HepG2 (cell line): Measurements from ENCODE around the gene TAMALIN. TPM values are rescaled to one million over a fixed set of nuclear protein-coding genes. Genes with fewer than 3 reads are reported as not detected.
A peak's percentile ranks its signal among the peaks of the same experiment; 100 is the strongest.

Experiments used
- ATAC-seq: fragments of 200-7000 bp; cut with Tn5 transposase; 3 replicates; pipeline ENCODE4 v1.9.1; 2020; ENCODE audit warnings: mild to moderate bottlenecking, moderate library complexity
- BruUV-seq: library from RNA; stranded (reverse); fragments of 400-500 nt; replicated peaks from 2 replicates; lab custom pipeline; 2021; lab: Mats Ljungman, UMichigan
- CTCF ChIA-PET: fragments of 300-600 bp; formaldehyde crosslinking; extraction: SDS; loops from one replicate; lab custom pipeline; 2021; ENCODE audit warnings: low total read pairs, inconsistent platforms, low intra/inter-chr PET ratio; lab: Yijun Ruan, JAX
- POLR2A ChIA-PET: fragments of 350-600 bp; sonication (Branson Sonifier 250); formaldehyde crosslinking; loops from one replicate; lab custom pipeline; 2020; ENCODE audit warnings: antibody characterized with exemption, inconsistent platforms; lab: Yijun Ruan, JAX
- DNase-seq: peaks from one replicate; pipeline ENCODE4 v3.0.0-alpha.2; 2015; ENCODE audit warnings: low spot score
- FAIRE-seq: peaks from 3 replicates; lab custom pipeline; 2011; peaks lifted over from hg19 to GRCh38; lab: Jason Lieb, UNC
- H2AFZ ChIP-seq: one replicate; pipeline ENCODE4 v1.6.1; 2011; ENCODE audit warnings: low read length, inconsistent platforms
- H3K27ac ChIP-seq: fragments of 300-600 bp; 3 replicates; pipeline ENCODE4 v1.8.0; 2011; ENCODE audit warnings: mixed run types, mild to moderate bottlenecking, mixed read lengths, low read length, inconsistent platforms; ENCODE audit not compliant: insufficient read depth; ENCODE audit errors: extremely low read length
- H3K27me3 ChIP-seq, 2 experiments: fragments of 200-600 bp in 1 of 2; 2 replicates in 1 of 2; 3 replicates in 1 of 2; pipeline versions ENCODE4 v1.6.0 to v1.8.0; 2011; ENCODE audit warnings: low read length in 2 of 2, mild to moderate bottlenecking in 2 of 2, moderate library complexity in 2 of 2, inconsistent platforms in 1 of 2; ENCODE audit not compliant: insufficient read depth in 2 of 2, control insufficient read depth in 1 of 2
- H3K36me3 ChIP-seq, 2 experiments: fragments of 200-600 bp in 1 of 2; replicated peaks in 1 of 2; 2 replicates in 1 of 2; 3 replicates in 1 of 2; pipeline versions ENCODE4 v1.5.1 to v1.8.0; 2011; ENCODE audit warnings: low read length in 2 of 2, inconsistent platforms in 1 of 2; ENCODE audit not compliant: insufficient read depth in 2 of 2, control insufficient read depth in 1 of 2
- H3K4me1 ChIP-seq: 2 replicates; pipeline ENCODE4 v1.5.1; 2012; ENCODE audit warnings: low read length, inconsistent platforms; ENCODE audit not compliant: insufficient read depth
- H3K4me2 ChIP-seq: 2 replicates; pipeline ENCODE4 v1.6.0; 2011; ENCODE audit warnings: low read depth, low read length, inconsistent platforms
- H3K4me3 ChIP-seq, 3 experiments: fragments of 200-600 bp in 1 of 3; sonication (generic), shearing (Covaris generic) in 1 of 3; replicated peaks in 1 of 3; 2 replicates each; pipeline ENCODE4 v1.5.1; 2011 to 2016; ENCODE audit warnings: low read length in 3 of 3, inconsistent platforms in 2 of 3, low read depth in 2 of 3, mild to moderate bottlenecking in 2 of 3, control low read depth in 1 of 3, mixed read lengths in 1 of 3; ENCODE audit not compliant: insufficient read depth in 1 of 3
- H3K79me2 ChIP-seq: one replicate; pipeline ENCODE4 v1.6.1; 2011; ENCODE audit warnings: low read length, inconsistent platforms; ENCODE audit not compliant: insufficient read depth
- H3K9ac ChIP-seq: 2 replicates; pipeline ENCODE4 v1.6.0; 2011; ENCODE audit warnings: mild to moderate bottlenecking, low read depth, low read length, inconsistent platforms; ENCODE audit not compliant: insufficient read depth
- H3K9me3 ChIP-seq: 2 replicates; pipeline ENCODE4 v1.5.1; 2012; ENCODE audit warnings: mild to moderate bottlenecking, low read length
- H4K20me1 ChIP-seq: 2 replicates; pipeline ENCODE4 v1.6.0; 2011; ENCODE audit warnings: inconsistent platforms, mild to moderate bottlenecking, low read length, moderate library complexity; ENCODE audit not compliant: insufficient read depth
- E2F2 ChIP-seq: sonication (generic); formaldehyde crosslinking; IDR thresholded peaks from 2 replicates; pipeline ENCODE4 v1.4.0; 2020; ENCODE audit warnings: missing genetic modification reagents, borderline replicate concordance
- MXD4 ChIP-seq: IDR thresholded peaks from 2 replicates; pipeline ENCODE4 v1.6.1; 2016; ENCODE audit warnings: mild to moderate bottlenecking, missing biosample characterization, missing genetic modification reagents
- NFIB ChIP-seq: sonication (generic); formaldehyde crosslinking; IDR thresholded peaks from 2 replicates; pipeline ENCODE4 v1.9.0; 2021; ENCODE audit warnings: missing genetic modification reagents, mild to moderate bottlenecking, borderline replicate concordance
- ZBTB7A ChIP-seq: sonication (generic); formaldehyde crosslinking; IDR thresholded peaks from 2 replicates; pipeline ENCODE4 v1.8.0; 2022; ENCODE audit warnings: mild to moderate bottlenecking, missing genetic modification reagents
- ZMYM4 ChIP-seq: sonication (generic); formaldehyde crosslinking; IDR thresholded peaks from 2 replicates; pipeline ENCODE4 v1.8.1; 2023; ENCODE audit warnings: mild to moderate bottlenecking, missing genetic modification reagents
- ZNF124 ChIP-seq: sonication (generic); formaldehyde crosslinking; IDR thresholded peaks from 2 replicates; pipeline ENCODE4 v1.4.0; 2020; ENCODE audit warnings: missing genetic modification reagents
- ZNF160 ChIP-seq: sonication (generic); formaldehyde crosslinking; IDR thresholded peaks from 2 replicates; pipeline ENCODE4 v1.8.0; 2022; ENCODE audit warnings: mild to moderate bottlenecking, inconsistent platforms, missing genetic modification reagents
- ZNF510 ChIP-seq: sonication (generic); formaldehyde crosslinking; IDR thresholded peaks from 2 replicates; pipeline ENCODE4 v1.4.0; 2020; ENCODE audit warnings: low read depth, mild to moderate bottlenecking, missing genetic modification reagents
- ZNF772 ChIP-seq: sonication (generic); formaldehyde crosslinking; IDR thresholded peaks from 2 replicates; pipeline ENCODE4 v1.5.0; 2020; ENCODE audit warnings: mild to moderate bottlenecking, missing genetic modification reagents
- ZNF784 ChIP-seq: sonication (generic); formaldehyde crosslinking; IDR thresholded peaks from 2 replicates; pipeline ENCODE4 v1.5.1; 2020; ENCODE audit warnings: missing genetic modification reagents, mild to moderate bottlenecking, borderline replicate concordance
- ZSCAN25 ChIP-seq: sonication (generic); formaldehyde crosslinking; IDR thresholded peaks from 2 replicates; pipeline ENCODE4 v1.8.0; 2022; ENCODE audit warnings: mild to moderate bottlenecking, missing genetic modification reagents
- WGBS: methylation state at CpG from one replicate; pipeline ENCODE4 v1.1.6; 2017; ENCODE audit warnings: low lambda C conversion rate; 5-methylcytosine and 5-hydroxymethylcytosine counted together
- in situ Hi-C: cut with HindIII; loops from 2 replicates; pipeline ENCODE4 v1.10.0; 2017; ENCODE audit warnings: low pct_unique_long_range_greater_than_20kb; ENCODE audit not compliant: extremely low pct_ligation_motif_present
- intact Hi-C: fragments of 100-400 bp; cut with micrococcal nuclease; formaldehyde crosslinking; loops from one replicate; pipeline ENCODE4 v1.10.0; 2022; ENCODE audit not compliant: unreplicated experiment
- polyA plus RNA-seq, 8 experiments: library from polyadenylated mRNA; depleted of rRNA in 3 of 8; stranded (reverse) in 7 of 8; unstranded in 1 of 8; fragments of >200 nt; fragmentation: Illumina TruSeq in 4 of 8; extraction: Trizol in 4 of 8; gene quantifications; 2 replicates each; pipeline versions ENCODE4 v1.2.1 to v1.2.3, GENCODE V29; 2011 to 2016; ENCODE audit warnings: low read depth in 4 of 8, missing spikeins in 1 of 8, mixed read lengths in 1 of 8; ENCODE audit not compliant: insufficient read depth in 1 of 8
- total RNA-seq, 5 experiments: library from RNA; depleted of rRNA; stranded (reverse); fragments of >200 nt; fragmentation: Illumina TruSeq; extraction: Trizol; gene quantifications; 2 replicates each; pipeline ENCODE4 v1.2.3, GENCODE V29; 2016; ENCODE audit warnings: low read depth in 1 of 5
- TF ChIP-seq, protein P1 (sequence below): sonication (generic); formaldehyde crosslinking; IDR thresholded peaks from 2 replicates; pipeline ENCODE4 v1.5.0; 2020; ENCODE audit warnings: mild to moderate bottlenecking, missing genetic modification reagents, borderline replicate concordance
- TF ChIP-seq, protein P2 (sequence below): sonication (generic); formaldehyde crosslinking; IDR thresholded peaks from 2 replicates; pipeline ENCODE4 v1.9.0; 2022; ENCODE audit warnings: low read depth, missing genetic modification reagents

TAMALIN gene
- total and polyA plus RNA-seq, 2 of the 13 experiments (the other 11 are each of a cell fraction or from before 2014, with no cell fraction given): 2.9 to 10.9 TPM

DNA sequence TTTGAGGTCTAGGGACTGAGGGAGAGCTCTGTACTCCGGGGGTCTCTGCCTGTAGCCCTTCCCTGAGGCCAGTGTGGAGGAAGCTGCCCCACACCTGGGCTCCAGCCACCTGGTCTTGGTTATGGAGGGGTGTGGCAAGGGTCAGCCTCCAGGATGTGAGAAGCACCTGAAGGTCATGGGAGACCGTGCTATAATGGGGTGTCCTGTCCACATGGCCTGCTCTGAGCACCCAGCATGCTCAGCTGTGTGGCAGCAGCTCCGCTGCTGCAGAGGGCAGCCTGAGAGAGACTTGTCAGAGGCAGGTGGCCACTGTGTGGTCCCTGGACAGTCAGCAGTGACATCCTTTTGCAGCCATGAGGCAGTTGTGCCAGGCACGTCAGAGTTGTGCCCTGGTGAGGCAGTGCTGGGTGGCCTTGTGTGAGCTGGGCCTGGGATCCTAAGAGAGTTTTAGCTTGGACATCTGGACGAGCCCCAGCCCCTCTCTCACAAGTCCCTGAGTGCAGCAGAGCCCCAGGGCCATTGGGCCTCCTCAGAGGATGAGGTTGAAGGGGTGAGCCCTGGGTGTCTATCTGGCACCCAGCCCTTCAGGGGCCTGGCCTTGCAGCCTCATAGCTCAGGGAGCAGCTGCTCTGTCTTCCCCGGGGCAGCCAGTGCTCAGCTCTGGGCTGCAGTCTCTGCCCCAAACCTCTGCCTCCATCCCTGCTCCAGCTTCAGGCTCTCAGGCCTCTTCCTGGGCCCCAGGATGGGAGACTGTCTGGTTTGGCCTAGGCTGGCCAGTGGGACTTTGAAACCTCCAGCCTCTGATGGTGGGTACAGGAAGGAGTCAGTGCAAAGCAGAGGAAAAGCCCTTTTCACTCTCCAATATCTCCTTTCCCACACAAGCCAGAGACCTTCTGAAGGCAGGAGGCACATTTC lies 55.7 kb downstream of the TAMALIN start:
- TSS peak; percentile 60 for BruUV-seq
- POLR2A ChIA-PET: interaction anchor here (0.8 to 5.3 kb wide), 5 partner anchors 8 to 37 kb away, joined by 3 to 58 read pairs (median 4); partner anchors contain the start of genes ATG101 and NR4A1
- WGBS: 59% methylated on average over 2 of the region's 6 CpGs
- DNase-seq (no peak), ATAC-seq (peak; percentile 58), FAIRE-seq (no peak)
- peaks cover 0 to 17% of the 10 kb centered on the region in 2 experiments; a peak in 4 of 5 replicates for H3K36me3 ChIP-seq
- no peaks in the 10 kb centered on the region for H4K20me1 ChIP-seq
- peak overlapping the region; percentile 81 for H3K27ac ChIP-seq
- intact Hi-C loops: no loop called here
- H3K9me3 ChIP-seq: no peaks in the 10 kb centered on the region
- in situ Hi-C loops: no loop called here
- no peak overlapping the region for H2AFZ ChIP-seq
- peak overlapping the region in 1 of 3 experiments; percentile 38; a peak in 1 of 6 replicates for H3K4me3 ChIP-seq
- CTCF ChIA-PET: no interaction called here
- H3K4me1 ChIP-seq: peaks cover 61% of the 10 kb centered on the region
- H3K27me3 ChIP-seq: no peaks in the 10 kb centered on the region
- peak overlapping the region; percentile 67 for H3K9ac ChIP-seq
- peak overlapping the region; percentile 42 for H3K4me2 ChIP-seq
- no peaks in the 10 kb centered on the region for H3K79me2 ChIP-seq
- TF ChIP-seq NFIB (CRISPR knock-in tag) (no peak), MXD4 (no peak), E2F2 (no peak), ZNF772 (CRISPR knock-in tag) (no peak), ZNF510 (CRISPR knock-in tag) (0 out of 2 replicates have a peak, but pooled peaks have one; percentile 76), ZSCAN25 (0 out of 2 replicates have a peak, but pooled peaks have one; percentile 29), ZBTB7A (CRISPR knock-in tag) (0 out of 2 replicates have a peak, but pooled peaks have one; percentile 8), ZNF784 (CRISPR knock-in tag) (no peak), ZNF160 (no peak), ZNF124 (CRISPR knock-in tag) (no peak), ZMYM4 (no peak)
- TF ChIP-seq, protein P1, sequence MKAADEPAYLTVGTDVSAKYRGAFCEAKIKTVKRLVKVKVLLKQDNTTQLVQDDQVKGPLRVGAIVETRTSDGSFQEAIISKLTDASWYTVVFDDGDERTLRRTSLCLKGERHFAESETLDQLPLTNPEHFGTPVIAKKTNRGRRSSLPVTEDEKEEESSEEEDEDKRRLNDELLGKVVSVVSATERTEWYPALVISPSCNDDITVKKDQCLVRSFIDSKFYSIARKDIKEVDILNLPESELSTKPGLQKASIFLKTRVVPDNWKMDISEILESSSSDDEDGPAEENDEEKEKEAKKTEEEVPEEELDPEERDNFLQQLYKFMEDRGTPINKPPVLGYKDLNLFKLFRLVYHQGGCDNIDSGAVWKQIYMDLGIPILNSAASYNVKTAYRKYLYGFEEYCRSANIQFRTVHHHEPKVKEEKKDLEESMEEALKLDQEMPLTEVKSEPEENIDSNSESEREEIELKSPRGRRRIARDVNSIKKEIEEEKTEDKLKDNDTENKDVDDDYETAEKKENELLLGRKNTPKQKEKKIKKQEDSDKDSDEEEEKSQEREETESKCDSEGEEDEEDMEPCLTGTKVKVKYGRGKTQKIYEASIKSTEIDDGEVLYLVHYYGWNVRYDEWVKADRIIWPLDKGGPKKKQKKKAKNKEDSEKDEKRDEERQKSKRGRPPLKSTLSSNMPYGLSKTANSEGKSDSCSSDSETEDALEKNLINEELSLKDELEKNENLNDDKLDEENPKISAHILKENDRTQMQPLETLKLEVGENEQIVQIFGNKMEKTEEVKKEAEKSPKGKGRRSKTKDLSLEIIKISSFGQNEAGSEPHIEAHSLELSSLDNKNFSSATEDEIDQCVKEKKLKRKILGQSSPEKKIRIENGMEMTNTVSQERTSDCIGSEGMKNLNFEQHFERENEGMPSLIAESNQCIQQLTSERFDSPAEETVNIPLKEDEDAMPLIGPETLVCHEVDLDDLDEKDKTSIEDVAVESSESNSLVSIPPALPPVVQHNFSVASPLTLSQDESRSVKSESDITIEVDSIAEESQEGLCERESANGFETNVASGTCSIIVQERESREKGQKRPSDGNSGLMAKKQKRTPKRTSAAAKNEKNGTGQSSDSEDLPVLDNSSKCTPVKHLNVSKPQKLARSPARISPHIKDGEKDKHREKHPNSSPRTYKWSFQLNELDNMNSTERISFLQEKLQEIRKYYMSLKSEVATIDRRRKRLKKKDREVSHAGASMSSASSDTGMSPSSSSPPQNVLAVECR: no peak
- TF ChIP-seq, protein P2, sequence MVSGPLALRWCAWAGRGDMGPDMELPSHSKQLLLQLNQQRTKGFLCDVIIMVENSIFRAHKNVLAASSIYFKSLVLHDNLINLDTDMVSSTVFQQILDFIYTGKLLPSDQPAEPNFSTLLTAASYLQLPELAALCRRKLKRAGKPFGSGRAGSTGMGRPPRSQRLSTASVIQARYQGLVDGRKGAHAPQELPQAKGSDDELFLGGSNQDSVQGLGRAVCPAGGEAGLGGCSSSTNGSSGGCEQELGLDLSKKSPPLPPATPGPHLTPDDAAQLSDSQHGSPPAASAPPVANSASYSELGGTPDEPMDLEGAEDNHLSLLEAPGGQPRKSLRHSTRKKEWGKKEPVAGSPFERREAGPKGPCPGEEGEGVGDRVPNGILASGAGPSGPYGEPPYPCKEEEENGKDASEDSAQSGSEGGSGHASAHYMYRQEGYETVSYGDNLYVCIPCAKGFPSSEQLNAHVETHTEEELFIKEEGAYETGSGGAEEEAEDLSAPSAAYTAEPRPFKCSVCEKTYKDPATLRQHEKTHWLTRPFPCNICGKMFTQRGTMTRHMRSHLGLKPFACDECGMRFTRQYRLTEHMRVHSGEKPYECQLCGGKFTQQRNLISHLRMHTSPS (CRISPR knock-in tag): no peak
